Caco-2 (cell line): ENCODE results near the gene AIG1. TPM values are rescaled to one million over a fixed set of nuclear protein-coding genes. Genes with fewer than 3 reads are reported as not detected.

Experiments used
- BruUV-seq: library from RNA; stranded (reverse); fragments of 400-500 nt; replicated peaks from 2 replicates; lab custom pipeline; 2021; lab: Mats Ljungman, UMichigan
- CTCF ChIA-PET: fragments of 300-600 bp; sonication (Branson Sonifier 250); formaldehyde crosslinking; loops from one replicate; lab custom pipeline; 2022; ENCODE audit warnings: antibody characterized with exemption; lab: Charles Lee
- POLR2A ChIA-PET: fragments of 300-600 bp; sonication (Branson Sonifier 250); formaldehyde crosslinking; loops from one replicate; lab custom pipeline; 2022; ENCODE audit warnings: antibody characterized with exemption; lab: Charles Lee
- DNase-seq, 2 experiments: peaks; one replicate each; pipeline versions ENCODE4 v3.0.0 to v3.0.0-alpha.2; 2020 to 2022
- H3K27me3 ChIP-seq: replicated peaks from 2 replicates; pipeline ENCODE4 v1.6.0; 2011; ENCODE audit warnings: low read length; ENCODE audit not compliant: control insufficient read depth, insufficient read depth
- H3K36me3 ChIP-seq: 2 replicates; pipeline ENCODE4 v1.5.1; 2011; ENCODE audit warnings: low read length; ENCODE audit not compliant: control insufficient read depth, insufficient read depth
- H3K4me1 ChIP-seq: fragments of 250-450 bp; sonication (Bioruptor Pico); 2 replicates; pipeline ENCODE4 v1.5.1; 2020; ENCODE audit warnings: mild to moderate bottlenecking
- H3K4me3 ChIP-seq: 2 replicates; pipeline ENCODE4 v1.5.1; 2011; ENCODE audit warnings: low read depth, mild to moderate bottlenecking, control low read depth, low read length
- H3K9me3 ChIP-seq: fragments of 250-450 bp; sonication (Bioruptor Pico); 2 replicates; pipeline ENCODE4 v1.5.1; 2020; ENCODE audit warnings: mild to moderate bottlenecking, moderate library complexity
- H3K27ac Mint-ChIP-seq: one replicate; pipeline ENCODE4 v1.8.0; 2022; ENCODE audit warnings: mixed read lengths; ENCODE audit not compliant: unreplicated experiment
- H3K27me3 Mint-ChIP-seq: one replicate; pipeline ENCODE4 v1.8.0; 2022; ENCODE audit warnings: mixed read lengths; ENCODE audit not compliant: insufficient read depth, unreplicated experiment
- H3K36me3 Mint-ChIP-seq: one replicate; pipeline ENCODE4 v1.8.0; 2022; ENCODE audit warnings: mild to moderate bottlenecking, mixed read lengths; ENCODE audit not compliant: insufficient read depth, unreplicated experiment
- H3K4me1 Mint-ChIP-seq: one replicate; pipeline ENCODE4 v1.8.0; 2022; ENCODE audit warnings: low read depth, mixed read lengths; ENCODE audit not compliant: unreplicated experiment
- H3K4me3 Mint-ChIP-seq: one replicate; pipeline ENCODE4 v1.8.0; 2022; ENCODE audit warnings: mild to moderate bottlenecking, moderate library complexity, mixed read lengths; ENCODE audit not compliant: unreplicated experiment
- H3K9me3 Mint-ChIP-seq: one replicate; pipeline ENCODE4 v1.8.0; 2022; ENCODE audit warnings: mixed read lengths; ENCODE audit not compliant: unreplicated experiment
- intact Hi-C: fragments of 100-400 bp; cut with micrococcal nuclease; formaldehyde crosslinking; loops from one replicate; pipeline ENCODE4 v1.10.0; 2022; ENCODE audit not compliant: unreplicated experiment
- total RNA-seq: library from RNA; stranded (reverse); gene quantifications from 2 replicates; pipeline ENCODE4 v1.2.3, GENCODE V29; 2022
- TF ChIP-seq, protein P1 (sequence below), 2 experiments: fragments of 200-600 bp in 1 of 2; IDR thresholded peaks; 1 replicate in 1 of 2; 2 replicates in 1 of 2; pipeline versions ENCODE4 v1.5.1 to v1.8.0; 2011 to 2022; ENCODE audit warnings: antibody characterized with exemption in 1 of 2, control low read depth in 1 of 2, inconsistent platforms in 1 of 2, low read depth in 1 of 2, low read length in 1 of 2, mild to moderate bottlenecking in 1 of 2, moderate library complexity in 1 of 2; ENCODE audit not compliant: insufficient read depth in 1 of 2, severe bottlenecking in 1 of 2, unreplicated experiment in 1 of 2

Gene AIG1
- total RNA-seq, 1 experiment from 2014 or later: 27.6 TPM

- H3K36me3 ChIP-seq: no peaks in the 10 kb centered on the region; the same call in 1 of the 2 replicates
- peaks cover 5% of the 10 kb centered on the region for H3K4me1 ChIP-seq
- H3K36me3 Mint-ChIP-seq: no peaks in the 10 kb centered on the region
- no peak for DNase-seq
- ChIA-PET POLR2A (no interaction called here), CTCF (no interaction called here)
- no peak overlapping the region for H3K4me3 ChIP-seq
- intact Hi-C loops: no loop called here
- BruUV-seq: no TSS peak
- H3K27ac Mint-ChIP-seq: no peak overlapping the region
- TF ChIP-seq, protein P1, sequence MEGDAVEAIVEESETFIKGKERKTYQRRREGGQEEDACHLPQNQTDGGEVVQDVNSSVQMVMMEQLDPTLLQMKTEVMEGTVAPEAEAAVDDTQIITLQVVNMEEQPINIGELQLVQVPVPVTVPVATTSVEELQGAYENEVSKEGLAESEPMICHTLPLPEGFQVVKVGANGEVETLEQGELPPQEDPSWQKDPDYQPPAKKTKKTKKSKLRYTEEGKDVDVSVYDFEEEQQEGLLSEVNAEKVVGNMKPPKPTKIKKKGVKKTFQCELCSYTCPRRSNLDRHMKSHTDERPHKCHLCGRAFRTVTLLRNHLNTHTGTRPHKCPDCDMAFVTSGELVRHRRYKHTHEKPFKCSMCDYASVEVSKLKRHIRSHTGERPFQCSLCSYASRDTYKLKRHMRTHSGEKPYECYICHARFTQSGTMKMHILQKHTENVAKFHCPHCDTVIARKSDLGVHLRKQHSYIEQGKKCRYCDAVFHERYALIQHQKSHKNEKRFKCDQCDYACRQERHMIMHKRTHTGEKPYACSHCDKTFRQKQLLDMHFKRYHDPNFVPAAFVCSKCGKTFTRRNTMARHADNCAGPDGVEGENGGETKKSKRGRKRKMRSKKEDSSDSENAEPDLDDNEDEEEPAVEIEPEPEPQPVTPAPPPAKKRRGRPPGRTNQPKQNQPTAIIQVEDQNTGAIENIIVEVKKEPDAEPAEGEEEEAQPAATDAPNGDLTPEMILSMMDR (IDR thresholded peaks at IDR 0.05; ENCODE audit: insufficient read depth in 1 of 2, low read depth in 1 of 2, low read length in 1 of 2, severe bottlenecking in 1 of 2, unreplicated experiment in 1 of 2): no peak
- no peaks in the 10 kb centered on the region for H3K9me3 Mint-ChIP-seq
- no peak overlapping the region for H3K4me3 Mint-ChIP-seq
- no peaks in the 10 kb centered on the region for H3K27me3 Mint-ChIP-seq
- no peaks in the 10 kb centered on the region for H3K4me1 Mint-ChIP-seq
- no peaks in the 10 kb centered on the region for H3K27me3 ChIP-seq
- no peaks in the 10 kb centered on the region for H3K9me3 ChIP-seq
These were observed 157.5 kb downstream of the AIG1 start for GRCh38 chr6:143218233-143218632.

GRCh38 chr6:143221698-143222097, 161.0 kb downstream of the AIG1 start:
- no peak overlapping the region for H3K4me3 Mint-ChIP-seq
- TF ChIP-seq, protein P1 (IDR thresholded peaks at IDR 0.05; ENCODE audit: insufficient read depth in 1 of 2, low read depth in 1 of 2, low read length in 1 of 2, severe bottlenecking in 1 of 2, unreplicated experiment in 1 of 2): no peak
- ChIA-PET POLR2A (no interaction called here), CTCF (no interaction called here)
- H3K4me3 ChIP-seq: no peak overlapping the region
- no peaks in the 10 kb centered on the region for H3K36me3 Mint-ChIP-seq
- DNase-seq: no peak
- H3K27ac Mint-ChIP-seq: no peak overlapping the region
- no peaks in the 10 kb centered on the region for H3K27me3 Mint-ChIP-seq
- H3K4me1 Mint-ChIP-seq: peaks cover 18% of the 10 kb centered on the region
- H3K27me3 ChIP-seq: no peaks in the 10 kb centered on the region
- H3K9me3 ChIP-seq: no peaks in the 10 kb centered on the region
- peaks cover 32% of the 10 kb centered on the region for H3K4me1 ChIP-seq
- H3K36me3 ChIP-seq: no peaks in the 10 kb centered on the region; the same call in 1 of the 2 replicates
- intact Hi-C loops: loop anchor here (10.0 kb wide), 1 partner anchor 277 kb away; the partner anchor contains the start of gene HIVEP2
- no TSS peak for BruUV-seq
- peaks cover 9% of the 10 kb centered on the region for H3K9me3 Mint-ChIP-seq

- no peaks in the 10 kb centered on the region for H3K27me3 ChIP-seq
- Mint-ChIP-seq H3K27ac (no peak overlapping the region), H3K36me3 (peaks cover under 1% of the 10 kb centered on the region), H3K4me1 (peaks cover 18% of the 10 kb centered on the region), H3K9me3 (peaks cover 9% of the 10 kb centered on the region), H3K4me3 (no peak overlapping the region), H3K27me3 (no peaks in the 10 kb centered on the region)
- H3K4me3 ChIP-seq: no peak overlapping the region
- no TSS peak for BruUV-seq
- no peak for DNase-seq
- TF ChIP-seq, protein P1 (IDR thresholded peaks at IDR 0.05; ENCODE audit: insufficient read depth in 1 of 2, low read depth in 1 of 2, low read length in 1 of 2, severe bottlenecking in 1 of 2, unreplicated experiment in 1 of 2): no peak
- no peaks in the 10 kb centered on the region for H3K9me3 ChIP-seq
- H3K36me3 ChIP-seq: no peaks in the 10 kb centered on the region; the same call in 1 of the 2 replicates
- intact Hi-C loops: loop anchor here (10.0 kb wide), 1 partner anchor 278 kb away; the partner anchor contains the start of gene HIVEP2
- POLR2A ChIA-PET: no interaction called here
- H3K4me1 ChIP-seq: peaks cover 32% of the 10 kb centered on the region
- CTCF ChIA-PET: no interaction called here
These were observed 161.6 kb downstream of the AIG1 start for GRCh38 chr6:143222310-143222709.
